ENCODE measurements around the gene LANCL1.

LANCL1 gene

DNA sequence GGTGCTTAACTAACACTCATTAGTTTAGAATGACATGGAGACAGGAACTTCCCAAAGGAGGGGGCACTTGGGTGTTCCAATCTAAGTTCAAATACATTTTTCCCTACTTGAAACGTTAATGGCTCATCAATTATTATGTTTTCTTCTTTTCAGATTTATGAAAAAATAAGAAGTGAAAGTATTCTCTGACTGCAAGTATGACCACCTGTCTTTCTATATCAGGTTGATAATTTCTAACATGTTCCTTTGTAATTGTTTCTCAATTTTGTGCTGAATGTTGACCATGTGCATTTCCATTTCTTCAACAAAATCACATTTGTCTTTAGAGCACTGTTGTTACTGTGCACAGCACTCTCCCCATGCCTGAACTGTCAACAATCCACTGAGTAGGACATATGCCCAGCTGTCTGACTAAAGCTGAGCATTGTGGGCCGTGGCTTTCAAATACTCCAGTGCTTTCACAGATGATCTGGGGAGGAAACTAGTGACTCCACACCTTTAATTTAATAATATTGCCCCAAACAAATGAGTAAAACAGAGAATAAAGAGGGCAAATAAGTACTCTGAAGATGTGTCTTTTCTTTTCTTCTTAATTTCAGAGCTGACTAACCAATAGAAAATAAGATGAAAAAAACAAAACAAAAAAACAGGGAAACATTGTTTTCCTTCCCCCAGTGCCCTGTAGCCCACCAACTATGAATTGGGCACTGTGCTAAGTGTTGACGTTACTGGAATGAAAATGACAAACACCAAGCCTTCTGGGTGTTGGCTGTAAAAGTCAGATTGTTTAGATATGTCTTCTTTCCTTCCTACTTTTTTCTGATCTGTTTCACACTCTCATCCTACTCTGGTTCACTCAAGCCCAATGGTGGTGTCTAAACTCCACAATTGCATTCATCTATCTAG is 16.0 kb downstream of the LANCL1 start:
- TF ChIP-seq, protein P1, sequence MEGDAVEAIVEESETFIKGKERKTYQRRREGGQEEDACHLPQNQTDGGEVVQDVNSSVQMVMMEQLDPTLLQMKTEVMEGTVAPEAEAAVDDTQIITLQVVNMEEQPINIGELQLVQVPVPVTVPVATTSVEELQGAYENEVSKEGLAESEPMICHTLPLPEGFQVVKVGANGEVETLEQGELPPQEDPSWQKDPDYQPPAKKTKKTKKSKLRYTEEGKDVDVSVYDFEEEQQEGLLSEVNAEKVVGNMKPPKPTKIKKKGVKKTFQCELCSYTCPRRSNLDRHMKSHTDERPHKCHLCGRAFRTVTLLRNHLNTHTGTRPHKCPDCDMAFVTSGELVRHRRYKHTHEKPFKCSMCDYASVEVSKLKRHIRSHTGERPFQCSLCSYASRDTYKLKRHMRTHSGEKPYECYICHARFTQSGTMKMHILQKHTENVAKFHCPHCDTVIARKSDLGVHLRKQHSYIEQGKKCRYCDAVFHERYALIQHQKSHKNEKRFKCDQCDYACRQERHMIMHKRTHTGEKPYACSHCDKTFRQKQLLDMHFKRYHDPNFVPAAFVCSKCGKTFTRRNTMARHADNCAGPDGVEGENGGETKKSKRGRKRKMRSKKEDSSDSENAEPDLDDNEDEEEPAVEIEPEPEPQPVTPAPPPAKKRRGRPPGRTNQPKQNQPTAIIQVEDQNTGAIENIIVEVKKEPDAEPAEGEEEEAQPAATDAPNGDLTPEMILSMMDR (IDR thresholded peaks at IDR 0.05; ENCODE audit: borderline replicate concordance, control extremely low read depth, extremely low read depth, insufficient read depth, missing control alignments), result no peak
- no peak for DNase-seq (ENCODE audit: low spot score)
- in situ Hi-C loops (cut with MboI; ENCODE audit: low sequenced_read_pairs, unreplicated experiment), result no loop called here

DNA sequence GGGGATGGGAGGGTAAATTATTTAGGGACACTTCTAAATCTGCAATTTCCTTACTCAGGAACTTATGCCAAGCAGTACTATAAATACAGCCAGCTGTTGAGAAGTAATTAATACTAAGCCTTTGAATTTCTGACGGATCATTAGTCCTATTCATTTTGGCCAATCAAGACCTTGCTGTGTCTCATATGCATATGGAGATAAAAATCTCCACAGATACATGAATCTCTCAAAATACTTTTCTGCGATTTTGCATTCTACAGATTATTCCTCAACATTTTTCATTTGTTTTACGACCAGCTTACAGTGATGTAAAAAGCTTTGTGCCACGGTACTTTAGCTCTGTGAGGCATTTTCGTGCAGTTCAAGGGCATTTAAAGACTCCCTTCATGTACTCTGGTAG is 16.7 kb downstream of the LANCL1 start:
- TF ChIP-seq, protein P1 (IDR thresholded peaks at IDR 0.05; ENCODE audit: borderline replicate concordance, control extremely low read depth, extremely low read depth, insufficient read depth, missing control alignments), result no peak
- no peak for DNase-seq (ENCODE audit: low spot score)
- in situ Hi-C loops (cut with MboI; ENCODE audit: low sequenced_read_pairs, unreplicated experiment), result no loop called here

DNA sequence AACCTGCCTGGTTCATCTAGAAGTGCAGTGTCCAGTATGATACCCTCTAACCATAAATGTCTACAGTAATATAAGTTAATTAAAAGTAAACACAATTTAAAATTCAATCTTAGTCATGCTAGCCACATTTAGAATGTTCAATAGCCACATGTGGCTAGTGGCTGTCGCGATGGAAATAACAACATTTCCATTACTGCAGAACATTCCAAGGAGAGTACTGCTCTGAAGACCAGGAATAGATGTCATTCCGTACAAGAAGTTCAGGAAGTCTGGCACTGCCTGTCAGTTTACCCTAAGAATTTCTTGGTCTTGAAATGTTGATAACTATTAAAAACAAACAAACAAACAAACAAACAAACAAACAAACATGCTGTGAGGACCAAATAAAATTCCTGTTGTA is 17.2 kb downstream of the LANCL1 start:
- TF ChIP-seq, protein P1 (IDR thresholded peaks at IDR 0.05; ENCODE audit: borderline replicate concordance, control extremely low read depth, extremely low read depth, insufficient read depth, missing control alignments), result no peak
- DNase-seq (ENCODE audit: low spot score), result no peak
- in situ Hi-C loops (cut with MboI; ENCODE audit: low sequenced_read_pairs, unreplicated experiment), result no loop called here

DNA sequence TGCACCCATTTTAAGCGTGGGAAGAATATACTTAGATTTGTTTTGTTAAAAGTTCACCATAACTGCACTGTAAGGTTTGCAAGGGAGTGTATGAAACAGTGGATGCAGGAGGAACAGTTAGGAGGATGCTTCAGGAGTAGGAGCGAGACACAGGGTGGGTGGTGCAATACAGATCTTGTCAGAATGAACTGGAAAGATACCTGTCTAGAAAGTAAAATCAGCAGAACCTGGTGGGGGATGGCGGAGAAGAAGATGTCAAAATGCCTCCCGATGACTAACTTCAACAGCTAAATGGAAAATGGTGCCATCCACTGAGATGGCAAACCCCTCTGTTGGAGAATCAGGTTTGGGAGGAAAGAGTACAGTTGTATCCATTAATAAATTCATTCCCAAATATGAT is 18.2 kb downstream of the LANCL1 start:
- DNase-seq (ENCODE audit: low spot score), result no peak
- in situ Hi-C loops (cut with MboI; ENCODE audit: low sequenced_read_pairs, unreplicated experiment), result no loop called here
- TF ChIP-seq, protein P1 (IDR thresholded peaks at IDR 0.05; ENCODE audit: borderline replicate concordance, control extremely low read depth, extremely low read depth, insufficient read depth, missing control alignments), result no peak

DNA sequence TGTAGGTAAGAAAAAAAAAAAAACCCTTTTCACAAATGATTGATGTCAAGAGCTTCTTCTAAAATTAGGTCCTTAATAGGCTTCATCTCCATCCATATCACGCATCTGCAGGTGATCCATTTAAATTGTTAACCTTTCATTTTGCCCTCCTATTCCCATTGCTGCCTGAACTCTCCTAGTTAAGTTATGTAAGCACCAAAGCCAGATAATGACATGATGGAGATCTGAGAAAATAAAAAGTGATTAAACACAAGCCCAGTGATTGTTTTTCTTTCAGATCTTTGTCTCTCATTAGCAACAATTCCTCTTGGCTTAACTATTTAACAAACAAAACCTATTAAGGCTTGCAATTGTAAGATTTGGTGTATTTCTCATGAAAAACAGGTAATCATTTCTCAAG is 20.0 kb downstream of the LANCL1 start:
- DNase-seq (ENCODE audit: low spot score), result no peak
- in situ Hi-C loops (cut with MboI; ENCODE audit: low sequenced_read_pairs, unreplicated experiment), result no loop called here
- TF ChIP-seq, protein P1 (IDR thresholded peaks at IDR 0.05; ENCODE audit: borderline replicate concordance, control extremely low read depth, extremely low read depth, insufficient read depth, missing control alignments), result no peak

DNA sequence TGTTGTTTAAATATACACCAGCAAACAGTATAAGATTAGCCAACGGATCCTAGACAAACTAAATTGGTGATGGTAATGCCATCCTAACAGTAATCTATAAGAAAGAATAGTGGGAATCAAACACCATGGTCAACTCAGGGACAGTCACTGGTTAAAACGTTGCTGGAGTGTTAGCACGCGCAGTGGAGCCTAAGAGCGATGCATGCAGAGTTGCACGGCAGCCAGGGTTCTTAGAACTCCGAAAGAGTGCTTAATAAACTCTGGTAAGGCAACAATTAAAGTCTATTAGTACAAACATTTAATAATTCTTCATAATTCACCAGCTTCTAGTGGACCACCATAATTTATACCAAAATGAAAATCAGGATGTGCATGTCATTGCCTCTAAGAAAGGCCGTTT is 22.2 kb downstream of the LANCL1 start:
- in situ Hi-C loops (cut with MboI; ENCODE audit: low sequenced_read_pairs, unreplicated experiment), result no loop called here
- TF ChIP-seq, protein P1 (IDR thresholded peaks at IDR 0.05; ENCODE audit: borderline replicate concordance, control extremely low read depth, extremely low read depth, insufficient read depth, missing control alignments), result no peak
- no peak for DNase-seq (ENCODE audit: low spot score)
